Measurements from ENCODE around the gene EOGT. TPM values are rescaled to one million over a fixed set of nuclear protein-coding genes. Genes with fewer than 3 reads are reported as not detected.

The EOGT gene
- total and polyA plus RNA-seq, 8 donors = 7.6 to 19.3 (median 11.3) TPM

DNA sequence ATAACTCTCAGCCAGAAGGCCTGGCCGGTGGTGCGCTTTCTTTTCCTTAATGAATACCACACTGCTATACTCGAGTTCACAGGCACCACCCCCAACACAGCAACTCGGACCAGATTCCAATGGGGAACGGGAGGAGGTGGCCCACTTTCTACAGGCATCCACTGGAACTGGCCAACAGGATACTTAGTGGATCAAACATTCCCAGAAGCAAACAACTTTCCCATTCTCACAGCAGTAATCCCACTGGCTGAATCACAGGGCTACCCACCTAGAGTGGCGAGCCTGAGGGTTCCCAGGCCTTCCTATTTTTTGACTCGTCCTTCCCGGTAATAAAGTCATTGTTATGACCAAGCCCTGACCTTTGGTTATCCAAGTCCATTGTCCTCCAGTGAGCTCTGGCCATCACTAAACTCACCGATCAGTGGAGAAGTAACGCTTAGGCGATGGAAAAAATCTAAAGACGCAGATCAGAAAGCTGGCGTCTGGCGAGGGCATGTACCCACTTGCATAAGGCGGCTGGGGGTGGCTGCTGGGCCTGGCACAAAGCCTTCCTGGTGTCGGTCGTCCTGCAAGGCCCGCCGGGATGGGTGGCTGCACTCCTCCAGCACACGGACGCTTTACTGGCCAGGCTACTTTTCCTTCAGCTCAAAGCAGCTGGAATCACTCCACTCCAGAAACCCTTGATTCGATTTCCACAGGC lies 1.2 kb downstream of the EOGT start:
- 35 to 42% methylated on average over 22 of the region's 22 CpGs for WGBS, 2 donors
- Histone ChIP-seq H3K4me3 (peak overlapping the region; percentile 63 to 91 (median 77)), H3K4me1 (peaks cover 0 to 6% (median 5%) of the 10 kb centered on the region in 3 donors), H3K9me3 (no peaks in the 10 kb centered on the region), H3K36me3 (peaks cover 0 to 11% (median 0%) of the 10 kb centered on the region in 3 donors), H3K27me3 (no peaks in the 10 kb centered on the region), H3K27ac (peak overlapping the region; percentile 97 to 98 (median 98))
- intact Hi-C loops (cut with DNase I) = no loop called here
- no peak for TF ChIP-seq CTCF (IDR thresholded peaks at IDR 0.05)
- peak; percentile 18 to 33 (median 27) for ATAC-seq
- peak; percentile 25 to 82 (median 56) for DNase-seq
- no peak for FAIRE-seq

- WGBS, 2 donors = 96 to 97% methylated on average over 8 of the region's 8 CpGs
- no peak for FAIRE-seq
- no peak overlapping the region for H3K4me3 ChIP-seq
Observed at GRCh38 chr3:69011096-69011730, 2.3 kb downstream of the EOGT start.

GRCh38 chr3:69009559-69010410 lies 3.7 kb downstream of the EOGT start:
- Histone ChIP-seq H3K27ac (no peak overlapping the region), H3K4me1 (peaks cover 0 to 6% (median 5%) of the 10 kb centered on the region in 3 donors), H3K9me3 (no peaks in the 10 kb centered on the region), H3K36me3 (peaks cover 0 to 18% (median 0%) of the 10 kb centered on the region in 3 donors), H3K27me3 (no peaks in the 10 kb centered on the region), H3K4me3 (no peak overlapping the region)
- DNase-seq (no peak), ATAC-seq (no peak), FAIRE-seq (no peak)
- WGBS, 2 donors = 83 to 87% methylated on average over 3 of the region's 3 CpGs
- TF ChIP-seq CTCF (IDR thresholded peaks at IDR 0.05) = no peak
- intact Hi-C loops (cut with DNase I) = no loop called here

More at GRCh38 chr3:69011096-69011730, 2.3 kb downstream of the EOGT start:
- intact Hi-C loops (cut with DNase I) = no loop called here
- no peak for ATAC-seq
- Histone ChIP-seq H3K27me3 (no peaks in the 10 kb centered on the region), H3K9me3 (no peaks in the 10 kb centered on the region), H3K4me1 (peaks cover 0 to 6% (median 5%) of the 10 kb centered on the region in 3 donors), H3K27ac (no peak overlapping the region), H3K36me3 (peaks cover 0 to 11% (median 0%) of the 10 kb centered on the region in 3 donors)
- no peak for DNase-seq
- TF ChIP-seq CTCF (IDR thresholded peaks at IDR 0.05) = no peak

DNA sequence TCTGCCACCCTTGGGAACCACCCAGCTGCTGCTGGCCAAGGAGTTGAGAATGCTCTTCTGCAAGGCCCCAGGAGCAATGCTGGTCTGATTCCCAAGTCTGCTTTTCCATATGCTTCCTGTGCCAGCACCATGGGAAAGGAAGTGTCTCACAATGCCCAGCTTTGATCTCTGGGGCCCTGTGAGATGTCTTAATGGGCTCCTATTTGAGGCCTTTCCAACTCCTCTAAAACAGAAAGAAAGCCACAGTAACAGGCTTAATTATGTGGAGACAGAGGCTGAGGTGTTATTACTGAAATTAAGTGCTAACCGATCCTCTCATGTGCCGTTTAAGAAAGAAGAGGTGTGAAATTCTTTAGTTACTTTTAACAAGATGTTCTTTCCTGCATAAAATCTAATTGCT lies 4.5 kb downstream of the EOGT start:
- intact Hi-C loops (cut with DNase I) = no loop called here

More for the DNA sequence above, 4.5 kb downstream of the EOGT start:
- Histone ChIP-seq H3K4me3 (no peak overlapping the region), H3K27ac (no peak overlapping the region), H3K4me1 (peaks cover 0 to 5% (median under 1%) of the 10 kb centered on the region in 3 donors), H3K27me3 (no peaks in the 10 kb centered on the region), H3K36me3 (peaks cover 0 to 24% (median 0%) of the 10 kb centered on the region in 3 donors), H3K9me3 (no peaks in the 10 kb centered on the region)
- WGBS, 2 donors = 90 to 95% methylated on average over 2 of the region's 2 CpGs
- FAIRE-seq = no peak
- ATAC-seq = no peak
- DNase-seq = no peak
- no peak for TF ChIP-seq CTCF (IDR thresholded peaks at IDR 0.05)

Data from pancreas (tissue), 10 donors.